Fibroblast of skin of abdomen (primary cell): ENCODE measurements around the gene VAMP8.

Experiments
- DNase-seq: peaks from one replicate; pipeline ENCODE4 v3.0.0-alpha.2; 2013

Gene VAMP8

DNA sequence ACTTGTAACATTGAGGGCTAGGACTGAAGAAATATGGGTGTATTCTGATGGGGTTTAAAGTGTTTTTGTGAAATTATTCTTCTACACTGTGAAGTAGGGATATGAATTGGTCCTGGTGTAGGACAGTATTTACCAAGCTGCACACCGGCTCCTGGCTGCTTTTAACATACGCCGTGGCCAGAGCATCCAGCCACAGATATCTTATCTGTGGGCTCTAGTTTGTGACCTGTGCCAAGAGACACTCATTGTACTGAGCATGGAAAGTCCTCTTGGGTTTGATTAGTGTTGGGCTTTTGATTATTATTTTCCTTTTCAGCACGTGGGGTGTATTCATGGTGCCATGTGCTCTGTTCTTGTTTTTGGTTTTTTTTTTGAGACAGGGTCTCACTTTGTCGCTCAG, 46.6 kb downstream of the VAMP8 start:
- no peak for DNase-seq

- DNase-seq, result no peak
Measured at GRCh38 chr2:85628658-85629057, 51.3 kb downstream of the VAMP8 start.

DNA sequence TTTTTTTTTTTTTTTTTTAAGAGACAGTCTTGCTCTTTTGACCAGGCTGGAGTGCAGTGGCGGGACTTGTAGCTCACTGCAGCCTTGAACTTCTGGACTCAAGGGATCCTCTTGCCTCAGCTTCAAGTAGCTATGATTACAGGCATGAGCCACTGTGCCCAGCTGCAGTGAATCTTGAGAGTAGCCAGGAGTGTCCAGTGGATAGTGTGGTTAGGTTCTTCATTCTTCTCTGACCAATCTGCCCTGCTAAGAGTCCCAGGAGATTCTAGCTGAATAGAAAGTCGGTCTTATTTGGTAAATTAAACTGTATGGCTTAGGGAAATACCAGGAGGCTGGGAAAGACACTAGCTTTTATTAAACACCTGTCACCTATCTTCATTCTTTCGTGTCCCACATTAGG, 53.9 kb downstream of the VAMP8 start:
- no peak for DNase-seq
